PC-3 (cell line): Measurements from ENCODE around the gene ABHD14A.

Experiments
- CTCF ChIP-seq: fragments of 300-600 bp; sonication (generic); conservative IDR thresholded peaks from 2 replicates; pipeline ENCODE4 v1.5.1; 2017; ENCODE audit warnings: antibody characterized with exemption, low read depth, mild to moderate bottlenecking, low read length
- EZH2 ChIP-seq: fragments of 300-600 bp; sonication (generic); IDR thresholded peaks from one replicate; pipeline ENCODE4 v1.6.1; 2017; ENCODE audit warnings: antibody characterized with exemption, mild to moderate bottlenecking, low read length; ENCODE audit not compliant: unreplicated experiment
- EZH2phosphoT487 ChIP-seq: fragments of 300-600 bp; sonication (generic); IDR thresholded peaks from 2 replicates; pipeline ENCODE4 v1.6.1; 2018; ENCODE audit warnings: mild to moderate bottlenecking, antibody characterized with exemption, low read length, borderline replicate concordance

GRCh38 chr3:52004163-52004787 is 29.4 kb downstream of the ABHD14A start:
- TF ChIP-seq CTCF (peak; percentile 40; the same call in 1 of the 2 replicates), EZH2 (no peak), EZH2phosphoT487 (no peak)
